HepG2 (cell line): Measurements from ENCODE around the gene ACACA. TPM values are rescaled to one million over a fixed set of nuclear protein-coding genes. Genes with fewer than 3 reads are reported as not detected.

Source experiments
- ATAC-seq: fragments of 200-7000 bp; cut with Tn5 transposase; 3 replicates; pipeline ENCODE4 v1.9.1; 2020; ENCODE audit warnings: mild to moderate bottlenecking, moderate library complexity
- BruUV-seq: library from RNA; stranded (reverse); fragments of 400-500 nt; replicated peaks from 2 replicates; lab custom pipeline; 2021; lab: Mats Ljungman, UMichigan
- CTCF ChIA-PET: fragments of 300-600 bp; formaldehyde crosslinking; extraction: SDS; loops from one replicate; lab custom pipeline; 2021; ENCODE audit warnings: low total read pairs, inconsistent platforms, low intra/inter-chr PET ratio; lab: Yijun Ruan, JAX
- POLR2A ChIA-PET: fragments of 350-600 bp; sonication (Branson Sonifier 250); formaldehyde crosslinking; loops from one replicate; lab custom pipeline; 2020; ENCODE audit warnings: antibody characterized with exemption, inconsistent platforms; lab: Yijun Ruan, JAX
- DNase-seq: peaks from one replicate; pipeline ENCODE4 v3.0.0-alpha.2; 2015; ENCODE audit warnings: low spot score
- FAIRE-seq: peaks from 3 replicates; lab custom pipeline; 2011; peaks lifted over from hg19 to GRCh38; lab: Jason Lieb, UNC
- H2AFZ ChIP-seq: one replicate; pipeline ENCODE4 v1.6.1; 2011; ENCODE audit warnings: low read length, inconsistent platforms
- H3K27ac ChIP-seq: fragments of 300-600 bp; 3 replicates; pipeline ENCODE4 v1.8.0; 2011; ENCODE audit warnings: mixed run types, mild to moderate bottlenecking, mixed read lengths, low read length, inconsistent platforms; ENCODE audit not compliant: insufficient read depth; ENCODE audit errors: extremely low read length
- H3K27me3 ChIP-seq, 2 experiments: fragments of 200-600 bp in 1 of 2; 2 replicates in 1 of 2; 3 replicates in 1 of 2; pipeline versions ENCODE4 v1.6.0 to v1.8.0; 2011; ENCODE audit warnings: low read length in 2 of 2, mild to moderate bottlenecking in 2 of 2, moderate library complexity in 2 of 2, inconsistent platforms in 1 of 2; ENCODE audit not compliant: insufficient read depth in 2 of 2, control insufficient read depth in 1 of 2
- H3K36me3 ChIP-seq, 2 experiments: fragments of 200-600 bp in 1 of 2; replicated peaks in 1 of 2; 2 replicates in 1 of 2; 3 replicates in 1 of 2; pipeline versions ENCODE4 v1.5.1 to v1.8.0; 2011; ENCODE audit warnings: low read length in 2 of 2, inconsistent platforms in 1 of 2; ENCODE audit not compliant: insufficient read depth in 2 of 2, control insufficient read depth in 1 of 2
- H3K4me1 ChIP-seq: 2 replicates; pipeline ENCODE4 v1.5.1; 2012; ENCODE audit warnings: low read length, inconsistent platforms; ENCODE audit not compliant: insufficient read depth
- H3K4me2 ChIP-seq: 2 replicates; pipeline ENCODE4 v1.6.0; 2011; ENCODE audit warnings: low read depth, low read length, inconsistent platforms
- H3K4me3 ChIP-seq, 3 experiments: fragments of 200-600 bp in 1 of 3; sonication (generic), shearing (Covaris generic) in 1 of 3; replicated peaks in 1 of 3; 2 replicates each; pipeline ENCODE4 v1.5.1; 2011 to 2016; ENCODE audit warnings: low read length in 3 of 3, inconsistent platforms in 2 of 3, low read depth in 2 of 3, mild to moderate bottlenecking in 2 of 3, control low read depth in 1 of 3, mixed read lengths in 1 of 3; ENCODE audit not compliant: insufficient read depth in 1 of 3
- H3K79me2 ChIP-seq: one replicate; pipeline ENCODE4 v1.6.1; 2011; ENCODE audit warnings: low read length, inconsistent platforms; ENCODE audit not compliant: insufficient read depth
- H3K9ac ChIP-seq: 2 replicates; pipeline ENCODE4 v1.6.0; 2011; ENCODE audit warnings: mild to moderate bottlenecking, low read depth, low read length, inconsistent platforms; ENCODE audit not compliant: insufficient read depth
- H3K9me3 ChIP-seq: 2 replicates; pipeline ENCODE4 v1.5.1; 2012; ENCODE audit warnings: mild to moderate bottlenecking, low read length
- H4K20me1 ChIP-seq: 2 replicates; pipeline ENCODE4 v1.6.0; 2011; ENCODE audit warnings: inconsistent platforms, mild to moderate bottlenecking, low read length, moderate library complexity; ENCODE audit not compliant: insufficient read depth
- SSRP1 ChIP-seq: IDR thresholded peaks from 2 replicates; pipeline ENCODE4 v1.6.1; 2016; ENCODE audit warnings: control low read depth
- ZFP91 ChIP-seq: sonication (generic); formaldehyde crosslinking; IDR thresholded peaks from 2 replicates; pipeline ENCODE4 v1.9.0; 2022; ENCODE audit warnings: missing genetic modification reagents, mild to moderate bottlenecking, borderline replicate concordance
- ZNF121 ChIP-seq: sonication (generic); formaldehyde crosslinking; IDR thresholded peaks from 2 replicates; pipeline ENCODE4 v1.5.0; 2020; ENCODE audit warnings: mild to moderate bottlenecking, missing genetic modification reagents
- ZNF362 ChIP-seq: sonication (generic); formaldehyde crosslinking; IDR thresholded peaks from 2 replicates; pipeline ENCODE4 v1.4.0; 2020; ENCODE audit warnings: missing genetic modification reagents, mild to moderate bottlenecking, borderline replicate concordance
- WGBS: methylation state at CpG from one replicate; pipeline ENCODE4 v1.1.6; 2017; ENCODE audit warnings: low lambda C conversion rate; 5-methylcytosine and 5-hydroxymethylcytosine counted together
- in situ Hi-C: cut with HindIII; loops from 2 replicates; pipeline ENCODE4 v1.10.0; 2017; ENCODE audit warnings: low pct_unique_long_range_greater_than_20kb; ENCODE audit not compliant: extremely low pct_ligation_motif_present
- intact Hi-C: fragments of 100-400 bp; cut with micrococcal nuclease; formaldehyde crosslinking; loops from one replicate; pipeline ENCODE4 v1.10.0; 2022; ENCODE audit not compliant: unreplicated experiment
- polyA plus RNA-seq, 8 experiments: library from polyadenylated mRNA; depleted of rRNA in 3 of 8; stranded (reverse) in 7 of 8; unstranded in 1 of 8; fragments of >200 nt; fragmentation: Illumina TruSeq in 4 of 8; extraction: Trizol in 4 of 8; gene quantifications; 2 replicates each; pipeline versions ENCODE4 v1.2.1 to v1.2.3, GENCODE V29; 2011 to 2016; ENCODE audit warnings: low read depth in 4 of 8, missing spikeins in 1 of 8, mixed read lengths in 1 of 8; ENCODE audit not compliant: insufficient read depth in 1 of 8
- total RNA-seq, 5 experiments: library from RNA; depleted of rRNA; stranded (reverse); fragments of >200 nt; fragmentation: Illumina TruSeq; extraction: Trizol; gene quantifications; 2 replicates each; pipeline ENCODE4 v1.2.3, GENCODE V29; 2016; ENCODE audit warnings: low read depth in 1 of 5

ACACA gene
- total and polyA plus RNA-seq, 2 of the 13 experiments (the other 11 are each of a cell fraction or from before 2014, with no cell fraction given): 39.2 to 47.2 TPM

- FAIRE-seq: no peak
- H3K27ac ChIP-seq: no peak overlapping the region
- 99% methylated on average over 5 of the region's 5 CpGs for WGBS
Observed at GRCh38 chr17:37158290-37158689, 248.3 kb downstream of the ACACA start.

More at GRCh38 chr17:37158290-37158689, 248.3 kb downstream of the ACACA start:
- POLR2A ChIA-PET: no interaction called here
- H3K4me2 ChIP-seq: no peak overlapping the region
- H3K9me3 ChIP-seq: no peaks in the 10 kb centered on the region
- intact Hi-C loops: no loop called here
- no peak overlapping the region for H3K4me3 ChIP-seq
- H3K4me1 ChIP-seq: no peaks in the 10 kb centered on the region
- H3K27me3 ChIP-seq: no peaks in the 10 kb centered on the region
- DNase-seq: no peak
- no peaks in the 10 kb centered on the region for H4K20me1 ChIP-seq
- no TSS peak for BruUV-seq
- H3K9ac ChIP-seq: no peak overlapping the region
- no peak overlapping the region for H2AFZ ChIP-seq
- H3K36me3 ChIP-seq: peaks cover 11 to 68% of the 10 kb centered on the region in 2 experiments
- in situ Hi-C loops: no loop called here
- TF ChIP-seq ZNF362 (CRISPR knock-in tag) (no peak), ZFP91 (CRISPR knock-in tag) (no peak), SSRP1 (CRISPR knock-in tag) (no peak), ZNF121 (CRISPR knock-in tag) (peak; percentile 32; the same call in 1 of the 2 replicates)
- CTCF ChIA-PET: no interaction called here
- ATAC-seq: no peak
- no peaks in the 10 kb centered on the region for H3K79me2 ChIP-seq
